Stimulated activated naive CD8-positive, alpha-beta T cell treated with anti-CD3 and anti-CD28 coated beads, Interleukin-15, amount 100 ng/mL, for 72 hours (primary cell): ENCODE measurements around the gene STBD1.

ENCODE experiments used
- ATAC-seq: fragments of 150-1000 bp; cut with Tn5 transposase; 2 replicates; pipeline ENCODE4 v1.10.0; 2021; ENCODE audit warnings: mild to moderate bottlenecking, moderate library complexity
- DNase-seq, 2 donors: peaks; one replicate each; pipeline ENCODE4 v3.0.0; 2021 to 2022
- H3K27ac Mint-ChIP-seq, 2 donors: one replicate each; pipeline ENCODE4 v1.8.0; 2022; ENCODE audit warnings: mild to moderate bottlenecking in 2 of 2, mixed read lengths in 2 of 2, moderate library complexity in 2 of 2
- H3K27me3 Mint-ChIP-seq: one replicate; pipeline ENCODE4 v1.8.0; 2022; ENCODE audit warnings: mixed read lengths
- H3K4me1 Mint-ChIP-seq: one replicate; pipeline ENCODE4 v1.8.0; 2022; ENCODE audit warnings: mild to moderate bottlenecking, mixed read lengths
- H3K4me3 Mint-ChIP-seq, 2 donors: one replicate each; pipeline ENCODE4 v1.8.0; 2022; ENCODE audit warnings: mild to moderate bottlenecking in 2 of 2, mixed read lengths in 2 of 2, moderate library complexity in 1 of 2
- H3K9me3 Mint-ChIP-seq, 2 donors: one replicate each; pipeline ENCODE4 v1.8.0; 2022; ENCODE audit warnings: mixed read lengths in 2 of 2

Gene STBD1

DNA sequence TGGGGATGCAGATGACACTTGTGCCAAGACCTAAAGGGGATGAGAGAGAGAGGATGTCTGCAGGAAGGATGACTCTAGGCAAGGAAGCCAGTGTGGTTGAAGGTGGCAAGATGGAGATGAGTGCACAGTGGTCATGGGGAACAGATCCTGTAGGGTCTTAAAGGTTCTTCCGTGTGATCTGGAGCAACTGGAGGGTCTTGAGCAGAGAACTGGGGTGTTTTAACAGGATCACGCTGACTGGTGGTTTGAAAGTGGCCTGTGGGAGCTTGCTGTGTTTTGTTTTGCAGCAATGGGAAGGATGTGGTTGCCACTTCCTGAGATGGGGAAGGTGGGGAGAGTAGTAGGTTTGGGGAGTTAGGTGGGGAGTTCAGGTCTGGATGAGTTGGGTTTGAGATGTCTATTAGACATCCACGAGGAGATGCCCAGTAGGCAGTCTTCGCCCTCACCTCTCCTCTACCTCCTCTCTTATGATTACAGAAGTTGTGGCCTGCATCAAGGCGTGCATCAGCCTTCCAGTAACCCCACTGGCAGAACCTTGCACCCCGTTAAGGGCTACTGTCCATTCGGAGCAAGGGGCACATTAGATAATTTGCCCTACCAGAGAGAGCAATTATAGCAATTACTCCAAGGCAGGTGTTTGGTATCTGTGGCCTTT is 1.4 kb upstream of the STBD1 start:
- DNase-seq (peak; percentile 19 to 40), ATAC-seq (peak; percentile 76)
- peaks cover 57% of the 10 kb centered on the region for H3K27me3 Mint-ChIP-seq
- H3K4me1 Mint-ChIP-seq: peaks cover 41% of the 10 kb centered on the region
- H3K9me3 Mint-ChIP-seq: peaks cover 0 to 2% of the 10 kb centered on the region in 2 donors
- H3K27ac Mint-ChIP-seq: no peak overlapping the region
- peak overlapping the region; percentile 56 to 80 for H3K4me3 Mint-ChIP-seq

GRCh38 chr4:76306882-76307659 is 538 bp downstream of the STBD1 start:
- Mint-ChIP-seq H3K27me3 (peaks cover 57% of the 10 kb centered on the region), H3K27ac (peak overlapping the region in 1 of 2 donors; percentile 60), H3K9me3 (no peaks in the 10 kb centered on the region), H3K4me1 (peaks cover 26% of the 10 kb centered on the region), H3K4me3 (peak overlapping the region; percentile 56 to 80)
- ATAC-seq (no peak), DNase-seq (peak in 1 of 2 donors; percentile 9)

GRCh38 chr4:76307660-76308014 is 1.1 kb downstream of the STBD1 start:
- DNase-seq (no peak), ATAC-seq (no peak)
- H3K27ac Mint-ChIP-seq: no peak overlapping the region
- no peaks in the 10 kb centered on the region for H3K9me3 Mint-ChIP-seq
- H3K27me3 Mint-ChIP-seq: peaks cover 54% of the 10 kb centered on the region
- H3K4me1 Mint-ChIP-seq: peaks cover 22% of the 10 kb centered on the region
- H3K4me3 Mint-ChIP-seq: peak overlapping the region in 1 of 2 donors; percentile 47

- Mint-ChIP-seq H3K9me3 (no peaks in the 10 kb centered on the region), H3K4me3 (no peak overlapping the region), H3K4me1 (peaks cover 22% of the 10 kb centered on the region)
Measured at GRCh38 chr4:76308548-76308947, 2.0 kb downstream of the STBD1 start.

GRCh38 chr4:76309939-76310550 is 3.5 kb downstream of the STBD1 start:
- H3K27me3 Mint-ChIP-seq: peaks cover 37% of the 10 kb centered on the region
- ATAC-seq: no peak
- H3K4me1 Mint-ChIP-seq: peaks cover 15% of the 10 kb centered on the region
- H3K9me3 Mint-ChIP-seq: peaks cover 0 to 7% of the 10 kb centered on the region in 2 donors
- H3K4me3 Mint-ChIP-seq: no peak overlapping the region
- no peak overlapping the region for H3K27ac Mint-ChIP-seq
- DNase-seq: no peak

More at GRCh38 chr4:76308548-76308947, 2.0 kb downstream of the STBD1 start:
- ATAC-seq: no peak
- no peak overlapping the region for H3K27ac Mint-ChIP-seq
- H3K27me3 Mint-ChIP-seq: peaks cover 45% of the 10 kb centered on the region
- DNase-seq: no peak

- H3K27me3 Mint-ChIP-seq: peaks cover 32% of the 10 kb centered on the region
- H3K9me3 Mint-ChIP-seq: peaks cover 0 to 13% of the 10 kb centered on the region in 2 donors
- peaks cover 8% of the 10 kb centered on the region for H3K4me1 Mint-ChIP-seq
- DNase-seq (no peak), ATAC-seq (no peak)
- H3K27ac Mint-ChIP-seq: no peak overlapping the region
- no peak overlapping the region for H3K4me3 Mint-ChIP-seq
Measured at GRCh38 chr4:76310683-76311082, 4.2 kb downstream of the STBD1 start.

- Mint-ChIP-seq H3K4me3 (no peak overlapping the region), H3K4me1 (peaks cover under 1% of the 10 kb centered on the region), H3K27me3 (peaks cover 25% of the 10 kb centered on the region), H3K27ac (no peak overlapping the region), H3K9me3 (peaks cover 7 to 24% of the 10 kb centered on the region in 2 donors)
- DNase-seq (no peak), ATAC-seq (no peak)
Measured at GRCh38 chr4:76311896-76312331, 5.4 kb downstream of the STBD1 start.

GRCh38 chr4:76312457-76312856 is 5.9 kb downstream of the STBD1 start:
- H3K4me1 Mint-ChIP-seq: no peaks in the 10 kb centered on the region
- no peak for ATAC-seq

DNA sequence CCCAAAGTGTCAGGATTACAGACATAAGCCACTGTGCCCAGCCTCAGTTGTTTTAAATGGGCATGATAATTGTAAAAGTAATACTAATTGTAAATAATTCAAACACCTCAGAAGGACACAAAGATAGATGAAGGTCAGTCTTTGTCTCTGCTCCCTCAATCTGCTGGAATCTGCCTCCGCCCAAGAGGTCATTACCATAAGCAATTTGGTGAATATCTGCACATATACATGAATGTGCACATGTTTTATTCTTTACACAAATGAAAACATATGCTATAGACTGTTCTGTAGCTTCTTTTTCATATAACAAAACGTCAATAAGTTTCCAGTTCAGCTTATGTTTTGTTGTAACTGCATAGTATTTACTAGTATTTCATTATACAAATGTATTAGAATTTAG is 7.0 kb downstream of the STBD1 start:
- no peak overlapping the region for H3K4me3 Mint-ChIP-seq
- DNase-seq (no peak), ATAC-seq (no peak)
- H3K27ac Mint-ChIP-seq: no peak overlapping the region
- H3K27me3 Mint-ChIP-seq: peaks cover 13% of the 10 kb centered on the region
- no peaks in the 10 kb centered on the region for H3K4me1 Mint-ChIP-seq
- peaks cover 14 to 37% of the 10 kb centered on the region in 2 donors for H3K9me3 Mint-ChIP-seq

More at GRCh38 chr4:76312457-76312856, 5.9 kb downstream of the STBD1 start:
- H3K27me3 Mint-ChIP-seq: peaks cover 20% of the 10 kb centered on the region
- H3K27ac Mint-ChIP-seq: no peak overlapping the region
- no peak overlapping the region for H3K4me3 Mint-ChIP-seq
- no peak for DNase-seq
- peaks cover 7 to 29% of the 10 kb centered on the region in 2 donors for H3K9me3 Mint-ChIP-seq

DNA sequence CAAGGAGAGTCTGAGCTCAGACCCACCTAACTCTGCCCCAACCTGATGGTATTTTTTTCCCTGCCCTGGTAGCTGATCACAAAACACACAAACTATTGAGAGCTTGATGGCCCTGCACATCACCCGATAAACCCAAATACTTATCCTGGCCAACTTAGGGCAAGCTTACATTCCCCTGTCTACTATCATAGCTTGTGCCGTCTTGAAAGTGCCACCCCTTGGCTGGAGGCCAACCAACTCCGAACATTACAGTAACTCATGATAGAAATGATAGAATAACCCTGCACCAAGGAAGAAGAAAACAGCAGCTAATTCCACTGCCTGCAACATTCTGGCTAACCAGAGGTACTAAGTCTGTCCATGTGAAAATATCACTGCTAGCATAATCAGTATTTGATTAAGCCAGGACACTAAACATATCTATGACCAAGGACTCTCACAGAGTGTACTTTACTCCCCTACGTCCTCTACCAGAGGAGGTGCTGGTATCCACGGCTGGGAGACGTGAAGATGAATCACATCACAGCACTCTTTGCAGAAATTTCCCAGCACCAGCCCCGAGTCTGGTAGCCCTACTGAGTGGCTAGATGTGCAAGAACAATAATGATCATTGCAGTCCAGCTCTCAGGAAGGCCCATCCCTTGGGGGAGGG is 8.9 kb downstream of the STBD1 start:
- H3K4me1 Mint-ChIP-seq: no peaks in the 10 kb centered on the region
- H3K27ac Mint-ChIP-seq: no peak overlapping the region
- ATAC-seq (no peak), DNase-seq (no peak)
- no peak overlapping the region for H3K4me3 Mint-ChIP-seq
- no peaks in the 10 kb centered on the region for H3K27me3 Mint-ChIP-seq
- H3K9me3 Mint-ChIP-seq: peaks cover 20 to 37% of the 10 kb centered on the region in 2 donors

GRCh38 chr4:76316131-76316530 is 9.6 kb downstream of the STBD1 start:
- no peak overlapping the region for H3K4me3 Mint-ChIP-seq
- peaks cover 20 to 37% of the 10 kb centered on the region in 2 donors for H3K9me3 Mint-ChIP-seq
- DNase-seq (no peak), ATAC-seq (no peak)
- no peaks in the 10 kb centered on the region for H3K27me3 Mint-ChIP-seq
- no peak overlapping the region for H3K27ac Mint-ChIP-seq
- no peaks in the 10 kb centered on the region for H3K4me1 Mint-ChIP-seq

GRCh38 chr4:76322236-76322635 is 15.7 kb downstream of the STBD1 start:
- Mint-ChIP-seq H3K27ac (no peak overlapping the region), H3K27me3 (no peaks in the 10 kb centered on the region), H3K4me1 (no peaks in the 10 kb centered on the region), H3K9me3 (peaks cover 28% of the 10 kb centered on the region in 2 donors), H3K4me3 (no peak overlapping the region)
- ATAC-seq (no peak), DNase-seq (no peak)

DNA sequence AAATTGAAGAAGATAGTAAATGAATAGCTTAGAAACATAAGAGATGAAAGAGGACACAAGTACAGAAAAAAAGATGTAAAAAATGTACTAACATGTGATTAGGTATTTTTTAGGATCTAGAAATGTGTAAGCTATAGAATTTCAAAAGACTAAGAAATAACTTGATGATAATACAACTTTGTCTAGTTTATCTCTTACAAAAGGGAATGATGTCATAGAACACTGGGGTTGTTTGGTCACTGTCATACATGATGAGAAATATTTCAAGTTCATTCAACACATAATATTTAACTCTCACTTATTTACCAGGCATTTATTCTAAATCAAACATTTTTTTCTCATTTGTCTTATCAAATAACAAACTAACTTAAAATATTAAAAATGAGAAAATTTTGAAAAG is 18.5 kb downstream of the STBD1 start:
- DNase-seq: no peak
- no peak for ATAC-seq
- Mint-ChIP-seq H3K27ac (no peak overlapping the region), H3K4me3 (no peak overlapping the region), H3K9me3 (peaks cover 32 to 35% of the 10 kb centered on the region in 2 donors), H3K27me3 (peaks cover 8% of the 10 kb centered on the region), H3K4me1 (no peaks in the 10 kb centered on the region)

- Mint-ChIP-seq H3K27ac (no peak overlapping the region), H3K27me3 (peaks cover 8% of the 10 kb centered on the region), H3K9me3 (peaks cover 30 to 32% of the 10 kb centered on the region in 2 donors), H3K4me1 (no peaks in the 10 kb centered on the region), H3K4me3 (no peak overlapping the region)
- ATAC-seq (no peak), DNase-seq (no peak)
Measured at GRCh38 chr4:76326515-76326914, 20.0 kb downstream of the STBD1 start.

DNA sequence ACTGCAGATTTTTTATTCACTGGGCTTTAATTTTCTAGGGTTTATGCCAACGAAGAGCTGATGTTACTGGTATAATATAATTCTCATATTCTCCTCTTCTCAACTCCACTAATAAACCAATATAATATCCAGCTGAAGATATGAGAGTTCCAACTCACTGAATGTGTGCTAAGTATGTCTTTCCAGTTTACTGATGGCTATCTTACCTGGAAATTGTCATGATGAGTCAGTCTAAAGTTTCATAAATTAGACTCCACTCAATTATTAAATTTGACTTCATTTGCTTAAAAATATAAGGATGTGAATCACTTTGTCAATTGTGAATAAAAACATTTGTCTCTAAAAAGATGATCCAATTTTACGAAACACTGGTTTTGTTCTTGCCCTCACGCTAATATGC is 28.4 kb downstream of the STBD1 start:
- DNase-seq (no peak), ATAC-seq (no peak)
- H3K27me3 Mint-ChIP-seq: no peaks in the 10 kb centered on the region
- no peaks in the 10 kb centered on the region for H3K9me3 Mint-ChIP-seq
- no peak overlapping the region for H3K4me3 Mint-ChIP-seq
- no peaks in the 10 kb centered on the region for H3K4me1 Mint-ChIP-seq
- H3K27ac Mint-ChIP-seq: no peak overlapping the region
